Fibroblast of skin of right quadriceps (primary cell): Measurements from ENCODE around the gene IGF2.

Experiments
- DNase-seq: peaks from one replicate; pipeline ENCODE4 v3.0.0-alpha.2; 2013

IGF2 gene

GRCh38 chr11:2169626-2170570, 30.7 kb upstream of the IGF2 start:
- DNase-seq, result no peak

- DNase-seq, result no peak
Measured at GRCh38 chr11:2169005-2169378, 29.8 kb upstream of the IGF2 start.

GRCh38 chr11:2168286-2169004, 29.3 kb upstream of the IGF2 start:
- DNase-seq, result no peak

DNA sequence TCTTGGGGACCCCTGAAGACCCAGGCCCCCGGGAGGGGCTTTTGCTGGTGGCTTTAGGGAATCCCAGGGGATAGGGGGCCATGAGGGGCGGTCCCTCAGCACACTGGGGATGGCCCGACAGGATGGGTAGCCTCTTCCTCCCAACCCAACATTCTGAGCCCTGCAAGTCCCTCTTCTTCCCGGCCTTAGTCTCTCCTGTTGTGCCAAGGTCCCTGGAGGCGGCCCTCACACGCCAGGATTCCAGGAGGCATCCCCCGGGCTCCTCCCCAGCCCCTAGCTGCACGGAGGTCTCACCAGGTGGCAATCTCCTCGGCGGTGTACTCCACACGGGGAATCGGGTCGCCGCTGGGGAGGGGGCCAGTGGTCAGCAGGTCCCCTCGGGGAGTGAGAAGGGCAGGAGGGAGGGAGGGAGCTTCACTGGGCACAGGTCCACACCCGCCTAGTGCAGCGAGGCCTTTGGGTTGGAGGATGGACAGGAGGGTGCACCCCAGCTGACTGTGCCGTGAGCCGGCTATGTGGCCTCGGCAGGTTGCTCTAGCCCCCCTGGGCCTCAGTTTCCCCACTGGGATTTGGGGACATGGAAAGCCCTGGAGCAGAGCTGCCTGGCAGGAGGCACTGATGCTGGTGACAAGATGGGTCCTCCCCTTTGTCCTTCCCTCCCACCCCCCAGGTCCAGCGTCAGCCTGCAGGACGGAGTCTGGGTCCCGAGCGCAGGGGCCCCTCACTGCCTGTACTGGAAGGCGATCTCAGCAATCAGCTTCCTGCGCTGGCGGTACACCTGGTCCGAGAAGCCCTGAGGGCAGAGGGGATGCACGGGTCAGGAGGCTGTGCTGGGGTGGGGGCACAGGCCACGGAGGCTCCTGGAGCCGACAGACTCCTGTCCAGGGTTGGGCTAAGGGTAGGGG, 28.2 kb upstream of the IGF2 start:
- no peak for DNase-seq

GRCh38 chr11:2166091-2166851, 27.1 kb upstream of the IGF2 start:
- no peak for DNase-seq

DNA sequence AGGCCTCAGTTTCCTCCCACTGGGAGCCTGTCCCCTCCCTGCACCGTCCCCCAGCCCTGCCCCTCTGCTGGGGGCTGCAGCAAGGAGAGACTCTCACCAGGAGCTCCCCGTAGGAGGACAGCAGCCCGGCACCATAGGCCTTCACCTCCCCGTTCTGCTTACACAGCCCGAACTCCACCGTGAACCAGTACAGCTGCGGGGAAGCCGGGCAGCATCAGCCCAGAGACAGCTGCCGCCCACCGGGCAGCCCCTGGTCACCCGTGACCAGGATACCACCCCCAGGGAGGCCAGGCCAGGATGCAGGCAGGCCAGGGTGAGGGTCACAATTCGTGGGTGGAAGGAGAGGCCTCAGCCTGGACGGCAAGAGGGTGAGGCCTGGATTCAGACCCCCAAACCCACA, 26.4 kb upstream of the IGF2 start:
- DNase-seq, result no peak

GRCh38 chr11:2164861-2165555, 25.8 kb upstream of the IGF2 start:
- DNase-seq, result no peak

DNA sequence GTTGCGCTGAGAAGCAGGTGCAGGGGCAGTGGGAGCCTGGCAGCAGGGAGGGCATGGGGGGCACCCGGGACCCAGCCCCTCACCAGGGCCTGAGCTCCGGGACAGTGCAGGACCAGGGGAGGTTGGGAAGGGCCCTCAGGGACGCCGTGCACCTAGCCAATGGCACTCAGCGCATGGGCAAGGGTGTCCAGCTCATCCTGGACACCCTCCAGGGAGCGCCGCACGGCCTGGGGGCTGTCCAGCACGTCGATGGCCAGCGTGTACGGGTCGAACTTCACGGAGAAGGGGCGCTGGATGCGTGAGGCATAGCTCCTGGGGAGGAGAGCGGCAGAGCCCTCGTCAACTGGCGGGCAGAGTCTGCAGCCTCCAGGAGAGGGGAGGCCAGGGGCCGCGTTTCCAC, 24.9 kb upstream of the IGF2 start:
- no peak for DNase-seq

- DNase-seq, result no peak
Measured at GRCh38 chr11:2163428-2163978, 24.3 kb upstream of the IGF2 start.

DNA sequence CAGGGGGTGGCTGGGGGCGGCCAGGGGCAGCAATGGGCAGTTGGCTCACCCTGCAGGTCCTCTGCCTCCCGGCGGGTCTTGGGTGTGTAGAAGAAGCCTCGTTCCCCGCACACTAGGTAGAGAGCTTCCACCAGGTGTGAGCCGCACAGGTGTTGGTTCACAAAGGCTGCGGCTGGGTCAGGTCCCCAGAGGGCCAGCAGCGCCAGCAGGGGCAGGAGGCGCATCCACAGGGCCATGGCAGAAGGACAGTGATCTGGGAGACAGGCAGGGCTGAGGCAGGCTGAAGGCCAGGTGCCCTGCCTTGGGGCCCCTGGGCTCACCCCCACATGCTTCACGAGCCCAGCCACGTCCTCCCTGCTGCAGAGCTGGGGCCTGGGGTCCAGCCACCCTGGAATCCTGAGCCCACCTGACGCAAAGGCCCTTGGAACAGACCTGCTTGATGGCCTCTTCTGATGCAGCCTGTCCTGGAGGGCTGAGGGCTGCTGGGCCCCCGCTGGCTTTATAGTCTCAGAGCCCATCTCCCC, 21.6 kb upstream of the IGF2 start, which contains the start of gene INS:
Gene INS, minus strand, starts transcription at position 474 of the 524 bp plus-strand sequence. Its CDS starts 238 bp downstream, at position 236.
- DNase-seq, result no peak

- DNase-seq, result no peak
Measured at GRCh38 chr11:2159536-2160413, 20.6 kb upstream of the IGF2 start.

DNA sequence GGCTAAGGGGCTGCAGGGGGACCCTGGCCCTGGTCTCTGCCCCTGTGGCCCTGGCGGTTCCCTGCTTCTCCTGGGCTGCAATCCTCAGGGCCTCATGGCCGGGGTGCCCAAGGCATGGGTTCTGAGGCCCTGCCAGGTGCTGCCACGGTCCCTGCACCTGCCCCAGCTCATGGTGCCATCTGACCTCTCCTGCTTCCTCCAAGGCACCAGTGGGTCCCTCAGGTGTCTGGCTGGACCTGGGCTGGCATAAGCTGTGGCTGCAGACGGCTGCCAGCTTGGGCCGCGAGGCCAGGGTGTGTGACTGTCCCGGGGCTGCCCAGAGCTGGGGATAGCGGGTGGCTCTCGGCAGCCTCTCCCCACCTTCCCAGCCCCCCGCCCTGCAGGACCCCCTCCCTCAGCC, 19.8 kb upstream of the IGF2 start:
- DNase-seq, result no peak

DNA sequence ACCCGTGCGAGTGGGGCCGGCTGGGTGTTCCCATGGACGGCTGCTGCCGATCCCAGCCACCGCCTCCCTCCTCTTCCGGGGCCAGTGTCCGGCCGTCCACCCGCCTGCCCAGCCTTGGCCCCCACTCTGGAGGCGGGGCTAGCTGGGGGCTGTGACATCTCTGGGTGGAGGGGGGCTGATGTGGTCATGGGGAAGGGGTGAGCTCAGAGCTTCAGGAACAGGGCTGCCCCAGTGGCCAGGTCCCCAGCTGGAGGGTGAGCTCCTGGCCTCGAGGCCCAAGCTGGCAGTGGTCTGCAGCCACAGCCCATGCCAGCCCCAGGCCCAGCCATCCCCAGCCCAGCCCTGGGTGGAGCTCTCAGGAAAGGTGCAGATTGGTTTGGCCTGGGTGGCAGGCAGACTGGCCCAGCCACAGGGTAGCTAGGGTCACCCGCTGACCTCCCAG, 19.1 kb upstream of the IGF2 start:
- DNase-seq, result no peak

GRCh38 chr11:2157294-2158040, 18.3 kb upstream of the IGF2 start:
- no peak for DNase-seq

- peak; percentile 26 for DNase-seq
Measured at GRCh38 chr11:2156416-2157182, 17.4 kb upstream of the IGF2 start.

DNA sequence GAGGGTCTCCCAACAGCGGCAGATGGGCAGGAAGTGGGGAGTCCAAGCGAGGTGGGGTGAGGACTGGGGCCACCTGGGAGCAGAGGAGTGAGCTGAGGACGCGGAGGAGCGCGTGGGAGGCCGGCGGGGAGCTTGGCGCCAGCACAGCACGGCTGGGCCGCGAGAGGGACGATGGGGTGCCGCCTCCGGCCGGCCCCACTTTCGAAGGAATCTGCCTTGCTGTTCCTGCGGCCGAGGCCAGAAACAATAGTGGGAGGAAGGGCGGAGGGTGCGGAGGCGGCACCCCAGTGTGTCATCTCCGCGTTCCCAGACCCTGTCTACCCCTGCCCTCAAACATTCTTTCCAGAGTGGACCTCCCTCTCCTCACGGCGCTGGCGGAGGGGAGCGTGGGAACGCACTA, 16.3 kb upstream of the IGF2 start:
- no peak for DNase-seq

- DNase-seq, result no peak
Measured at GRCh38 chr11:2154889-2155288, 15.7 kb upstream of the IGF2 start.

DNA sequence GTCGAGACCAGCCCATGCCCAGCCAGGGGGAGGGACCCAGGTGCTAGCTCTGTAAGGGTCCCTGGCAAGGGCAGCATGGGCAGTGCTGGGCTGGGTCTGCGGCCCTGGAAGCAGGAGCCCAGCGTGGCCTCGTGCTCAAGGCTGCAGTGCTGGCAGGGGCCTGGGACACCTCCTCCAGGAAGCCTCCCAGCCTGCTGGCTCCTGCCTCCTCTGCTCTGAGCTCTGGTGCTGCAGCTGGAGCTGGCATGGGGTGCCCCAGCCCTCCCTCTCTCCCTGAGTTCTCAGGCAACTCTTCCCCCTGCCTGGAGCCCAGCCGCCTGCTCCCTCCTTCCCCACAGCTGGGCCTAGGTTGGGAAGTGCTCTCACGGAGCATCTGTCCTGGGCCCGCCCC, 15.0 kb upstream of the IGF2 start:
- no peak for DNase-seq
